Endothelial cell (in vitro differentiated cells): ENCODE data around the gene NHS. TPM values are rescaled to one million over a fixed set of nuclear protein-coding genes. Genes with fewer than 3 reads are reported as not detected.

ENCODE experiments used
- DNase-seq: peaks from one replicate; pipeline ENCODE4 v3.0.0; 2021; ENCODE audit warnings: low spot score
- H3K27ac Mint-ChIP-seq: one replicate; pipeline ENCODE4 v1.8.0; 2021; ENCODE audit warnings: mixed read lengths, inconsistent platforms; ENCODE audit not compliant: unreplicated experiment
- H3K27me3 Mint-ChIP-seq: one replicate; pipeline ENCODE4 v1.8.0; 2021; ENCODE audit warnings: mild to moderate bottlenecking, moderate library complexity, mixed read lengths, inconsistent platforms; ENCODE audit not compliant: unreplicated experiment
- H3K36me3 Mint-ChIP-seq: one replicate; pipeline ENCODE4 v1.8.0; 2021; ENCODE audit warnings: mild to moderate bottlenecking, low read depth, mixed read lengths, inconsistent platforms; ENCODE audit not compliant: unreplicated experiment
- H3K4me1 Mint-ChIP-seq: one replicate; pipeline ENCODE4 v1.8.0; 2021; ENCODE audit warnings: mild to moderate bottlenecking, mixed read lengths, inconsistent platforms; ENCODE audit not compliant: unreplicated experiment
- H3K4me3 Mint-ChIP-seq: one replicate; pipeline ENCODE4 v1.8.0; 2021; ENCODE audit warnings: mild to moderate bottlenecking, mixed read lengths, inconsistent platforms; ENCODE audit not compliant: unreplicated experiment
- H3K9me3 Mint-ChIP-seq: one replicate; pipeline ENCODE4 v1.8.0; 2021; ENCODE audit warnings: mixed read lengths, inconsistent platforms; ENCODE audit not compliant: unreplicated experiment
- CTCF ChIP-seq: fragments of 200-600 bp; sonication (generic); IDR thresholded peaks from one replicate; pipeline ENCODE4 v1.5.0; 2021; ENCODE audit warnings: antibody characterized with exemption; ENCODE audit not compliant: unreplicated experiment
- total RNA-seq: library from RNA; stranded (reverse); fragmentation: NEBNext Ultra II Directional; extraction: Animal tissue kit (Norgen Biotek cat#: 25700); gene quantifications from one replicate; pipeline ENCODE4 v1.2.1, GENCODE V29; 2021; ENCODE audit not compliant: unreplicated experiment

Gene NHS
- total RNA-seq, 1 donor from 2014 or later: 5.3 TPM

- H3K27ac Mint-ChIP-seq: no peak overlapping the region
- TF ChIP-seq CTCF: no peak
- H3K36me3 Mint-ChIP-seq: no peaks in the 10 kb centered on the region
- H3K4me3 Mint-ChIP-seq: no peak overlapping the region
- H3K9me3 Mint-ChIP-seq: no peaks in the 10 kb centered on the region
- H3K4me1 Mint-ChIP-seq: peaks cover 21% of the 10 kb centered on the region
- no peak for DNase-seq
- H3K27me3 Mint-ChIP-seq: no peaks in the 10 kb centered on the region
These were observed 172.7 kb downstream of the NHS start for GRCh38 chrX:17547658-17548057.

- Mint-ChIP-seq H3K36me3 (no peaks in the 10 kb centered on the region), H3K9me3 (no peaks in the 10 kb centered on the region), H3K4me1 (peaks cover 21% of the 10 kb centered on the region), H3K4me3 (no peak overlapping the region), H3K27ac (no peak overlapping the region), H3K27me3 (no peaks in the 10 kb centered on the region)
- no peak for DNase-seq
- TF ChIP-seq CTCF: no peak
These were observed 174.2 kb downstream of the NHS start for GRCh38 chrX:17549107-17549651.

GRCh38 chrX:17550011-17550410, 175.0 kb downstream of the NHS start:
- no peak overlapping the region for H3K27ac Mint-ChIP-seq
- TF ChIP-seq CTCF: no peak
- H3K9me3 Mint-ChIP-seq: no peaks in the 10 kb centered on the region
- DNase-seq: no peak
- H3K4me1 Mint-ChIP-seq: peaks cover 21% of the 10 kb centered on the region
- H3K27me3 Mint-ChIP-seq: no peaks in the 10 kb centered on the region
- H3K4me3 Mint-ChIP-seq: no peak overlapping the region
- no peaks in the 10 kb centered on the region for H3K36me3 Mint-ChIP-seq

GRCh38 chrX:17552044-17552650, 177.1 kb downstream of the NHS start:
- Mint-ChIP-seq H3K27me3 (no peaks in the 10 kb centered on the region), H3K27ac (no peak overlapping the region)

More at GRCh38 chrX:17552044-17552650, 177.1 kb downstream of the NHS start:
- no peak for TF ChIP-seq CTCF
- H3K4me1 Mint-ChIP-seq: peaks cover 15% of the 10 kb centered on the region
- H3K9me3 Mint-ChIP-seq: no peaks in the 10 kb centered on the region
- no peak overlapping the region for H3K4me3 Mint-ChIP-seq
- no peaks in the 10 kb centered on the region for H3K36me3 Mint-ChIP-seq
- no peak for DNase-seq
